H1 (cell line): ENCODE measurements around the gene RANBP9. TPM values are rescaled to one million over a fixed set of nuclear protein-coding genes. Genes with fewer than 3 reads are reported as not detected.

Source experiments
- CTCF ChIA-PET: fragments of 300-600 bp; sonication (Branson Sonifier 250); formaldehyde crosslinking; loops from one replicate; lab custom pipeline; 2021; ENCODE audit not compliant: partially characterized antibody; lab: Charles Lee
- POLR2A ChIA-PET: fragments of 300-600 bp; sonication (Branson Sonifier 250); formaldehyde crosslinking; loops from one replicate; lab custom pipeline; 2021; ENCODE audit warnings: inconsistent platforms; ENCODE audit not compliant: partially characterized antibody; lab: Charles Lee
- DNase-seq, 2 experiments: peaks; one replicate each; pipeline versions ENCODE4 v3.0.0 to v3.0.0-alpha.2; 2010 to 2022; ENCODE audit warnings: low spot score in 2 of 2, low read depth in 1 of 2, mixed read lengths in 1 of 2
- FAIRE-seq: peaks from 2 replicates; lab custom pipeline; 2011; peaks lifted over from hg19 to GRCh38; lab: Jason Lieb, UNC
- H2AFZ ChIP-seq: 2 replicates; pipeline ENCODE4 v1.8.1; 2012; ENCODE audit warnings: low read length, inconsistent platforms
- H2AK5ac ChIP-seq: 2 replicates; pipeline ENCODE4 v1.6.1; 2013; ENCODE audit warnings: low read depth, low read length
- H2BK120ac ChIP-seq: replicated peaks from 2 replicates; pipeline ENCODE3; 2013; ENCODE audit warnings: low read depth, low read length, inconsistent platforms
- H2BK12ac ChIP-seq: 2 replicates; pipeline ENCODE4 v1.6.1; 2013; ENCODE audit warnings: low read depth, low read length
- H2BK15ac ChIP-seq: 2 replicates; pipeline ENCODE4 v1.6.1; 2013; ENCODE audit warnings: low read length
- H2BK20ac ChIP-seq: 2 replicates; pipeline ENCODE4 v1.6.1; 2013; ENCODE audit warnings: low read length
- H2BK5ac ChIP-seq: 2 replicates; pipeline ENCODE4 v1.6.1; 2013; ENCODE audit warnings: low read depth, low read length
- H3K14ac ChIP-seq: 2 replicates; pipeline ENCODE4 v1.6.1; 2013; ENCODE audit warnings: inconsistent platforms; ENCODE audit not compliant: insufficient read length
- H3K18ac ChIP-seq: 2 replicates; pipeline ENCODE4 v1.6.1; 2013; ENCODE audit warnings: low read length; ENCODE audit errors: extremely low read depth
- H3K23ac ChIP-seq: 2 replicates; pipeline ENCODE4 v1.6.1; 2013; ENCODE audit warnings: inconsistent platforms; ENCODE audit not compliant: insufficient read length
- H3K23me2 ChIP-seq: 2 replicates; pipeline ENCODE4 v1.6.1; 2013; ENCODE audit warnings: low read depth, low read length
- H3K27ac ChIP-seq: 2 replicates; pipeline ENCODE4 v1.6.1; 2011; ENCODE audit warnings: low read depth, low read length, inconsistent platforms
- H3K27me3 ChIP-seq, 4 experiments: replicated peaks in 1 of 4; 1 replicate in 1 of 4; 2 replicates in 3 of 4; pipeline versions ENCODE4 v1.6.1 to v1.8.1; 2011 to 2013; ENCODE audit warnings: low read length in 3 of 4, mild to moderate bottlenecking in 3 of 4, inconsistent platforms in 2 of 4, mixed read lengths in 2 of 4, moderate library complexity in 1 of 4; ENCODE audit not compliant: control insufficient read depth in 3 of 4, insufficient read depth in 3 of 4; ENCODE audit errors: extremely low read depth in 1 of 4
- H3K36me3 ChIP-seq, 4 experiments: 2 replicates each; pipeline versions ENCODE4 v1.6.1 to v1.8.1; 2011 to 2013; ENCODE audit warnings: mild to moderate bottlenecking in 4 of 4, low read length in 3 of 4, moderate library complexity in 2 of 4, control low read depth in 1 of 4, inconsistent platforms in 1 of 4; ENCODE audit not compliant: insufficient read depth in 4 of 4, control insufficient read depth in 2 of 4
- H3K4ac ChIP-seq: replicated peaks from 2 replicates; pipeline ENCODE3; 2013; ENCODE audit warnings: low read length, low read depth, mixed read lengths, inconsistent platforms; ENCODE audit not compliant: insufficient read length
- H3K4me1 ChIP-seq, 4 experiments: replicated peaks in 1 of 4; 1 replicate in 1 of 4; 2 replicates in 3 of 4; pipeline versions ENCODE4 v1.6.1 to v1.8.1; 2011 to 2013; ENCODE audit warnings: low read length in 3 of 4, inconsistent platforms in 2 of 4, mixed read lengths in 1 of 4; ENCODE audit not compliant: insufficient read depth in 4 of 4, control insufficient read depth in 3 of 4
- H3K4me2 ChIP-seq, 2 experiments: 2 replicates each; pipeline versions ENCODE4 v1.6.1 to v1.8.1; 2011 to 2013; ENCODE audit warnings: low read depth in 2 of 2, low read length in 2 of 2, control low read depth in 1 of 2, inconsistent platforms in 1 of 2, mild to moderate bottlenecking in 1 of 2; ENCODE audit not compliant: insufficient read depth in 1 of 2
- H3K4me3 ChIP-seq, 4 experiments: fragments of 200-600, 300-600 bp in 1 of 4; sonication (generic), shearing (Covaris generic), sonication (Bioruptor Twin) in 1 of 4; 2 replicates each; pipeline versions ENCODE4 v1.5.1 to v1.8.1; 2011 to 2016; ENCODE audit warnings: low read length in 4 of 4, low read depth in 3 of 4, control low read depth in 2 of 4, inconsistent platforms in 2 of 4, mild to moderate bottlenecking in 2 of 4, mixed read lengths in 1 of 4, moderate library complexity in 1 of 4; ENCODE audit not compliant: insufficient read depth in 2 of 4; ENCODE audit errors: extremely low read depth in 1 of 4
- H3K56ac ChIP-seq: replicated peaks from 2 replicates; pipeline ENCODE3; 2013; ENCODE audit warnings: low read depth, mild to moderate bottlenecking, mixed read lengths, low read length, inconsistent platforms; ENCODE audit not compliant: insufficient read length
- H3K79me1 ChIP-seq: 2 replicates; pipeline ENCODE4 v1.6.1; 2013; ENCODE audit warnings: low read depth, low read length, control low read depth
- H3K79me2 ChIP-seq, 2 experiments: 2 replicates each; pipeline versions ENCODE4 v1.6.1 to v1.8.1; 2012 to 2013; ENCODE audit warnings: low read length in 2 of 2, mild to moderate bottlenecking in 2 of 2, inconsistent platforms in 1 of 2; ENCODE audit not compliant: insufficient read depth in 2 of 2, control insufficient read depth in 1 of 2
- H3K9ac ChIP-seq, 4 experiments: replicated peaks in 1 of 4; 1 replicate in 1 of 4; 2 replicates in 3 of 4; pipeline versions ENCODE4 v1.6.1 to v1.8.1; 2011 to 2013; ENCODE audit warnings: low read depth in 3 of 4, low read length in 3 of 4, control low read depth in 2 of 4, mild to moderate bottlenecking in 2 of 4, moderate library complexity in 2 of 4, inconsistent platforms in 1 of 4; ENCODE audit errors: extremely low read depth in 1 of 4
- H3K9me3 ChIP-seq, 2 experiments: 2 replicates each; pipeline versions ENCODE4 v1.6.1 to v1.8.1; 2012 to 2013; ENCODE audit warnings: mild to moderate bottlenecking in 2 of 2, moderate library complexity in 2 of 2, control low read depth in 1 of 2, inconsistent platforms in 1 of 2, low read depth in 1 of 2, low read length in 1 of 2, mixed read lengths in 1 of 2; ENCODE audit not compliant: insufficient read depth in 2 of 2
- H4K20me1 ChIP-seq, 2 experiments: replicated peaks in 1 of 2; 2 replicates each; pipeline versions ENCODE3 to v1.8.1; 2011 to 2013; ENCODE audit warnings: inconsistent platforms in 2 of 2, low read length in 2 of 2, mild to moderate bottlenecking in 1 of 2; ENCODE audit not compliant: insufficient read depth in 2 of 2, control insufficient read depth in 1 of 2
- H4K5ac ChIP-seq: 2 replicates; pipeline ENCODE4 v1.6.1; 2013; ENCODE audit warnings: low read length, low read depth, mixed read lengths, inconsistent platforms; ENCODE audit not compliant: insufficient read length
- H4K8ac ChIP-seq: 2 replicates; pipeline ENCODE4 v1.8.0; 2013; ENCODE audit warnings: mild to moderate bottlenecking, moderate library complexity, low read length, inconsistent platforms; ENCODE audit not compliant: insufficient read depth; ENCODE audit errors: extremely low read depth
- H4K91ac ChIP-seq: replicated peaks from 2 replicates; pipeline ENCODE3; 2013; ENCODE audit warnings: low read length, mixed read lengths, inconsistent platforms; ENCODE audit not compliant: insufficient read length
- CTBP2 ChIP-seq: IDR thresholded peaks from 2 replicates; pipeline ENCODE4 v1.7.0; 2011; ENCODE audit warnings: borderline replicate concordance, mild to moderate bottlenecking, moderate library complexity, mixed read lengths, low read length; ENCODE audit not compliant: insufficient read depth, insufficient read length
- E2F6 ChIP-seq: IDR thresholded peaks from 2 replicates; pipeline ENCODE4 v1.6.1; 2012; ENCODE audit warnings: inconsistent platforms
- HDAC2 ChIP-seq, 2 experiments: fragments of 300-600 bp in 1 of 2; sonication (generic) in 1 of 2; IDR thresholded peaks; 2 replicates each; pipeline ENCODE4 v1.6.1; 2011 to 2012; ENCODE audit warnings: low read depth in 2 of 2, low read length in 2 of 2, mild to moderate bottlenecking in 2 of 2, moderate library complexity in 2 of 2, borderline replicate concordance in 1 of 2, inconsistent platforms in 1 of 2
- NANOG ChIP-seq: IDR thresholded peaks from 2 replicates; pipeline ENCODE4 v1.6.1; 2011; ENCODE audit warnings: low read length, low read depth, mild to moderate bottlenecking, inconsistent platforms; ENCODE audit not compliant: insufficient read depth, poor library complexity, severe bottlenecking
- WGBS, 2 experiments: shearing (Covaris generic) in 1 of 2; methylation state at CpG; one replicate each; pipeline versions ENCODE4 v1.1.6 to v1.1.7; 2013 to 2015; ENCODE audit warnings: low lambda C conversion rate in 2 of 2, mixed read lengths in 2 of 2, inconsistent platforms in 1 of 2, low coverage in 1 of 2, missing lambda C conversion rate in 1 of 2; ENCODE audit not compliant: insufficient replicate concordance in 2 of 2, insufficient coverage in 1 of 2, insufficient read length in 1 of 2; ENCODE audit errors: extremely low coverage in 1 of 2, missing lambda C conversion rate in 1 of 2; 5-methylcytosine and 5-hydroxymethylcytosine counted together
- polyA plus RNA-seq, 7 experiments: library from polyadenylated mRNA; depleted of rRNA in 3 of 7; stranded (reverse) in 5 of 7; unstranded in 2 of 7; fragments of >200 nt in 5 of 7; fragments of 200-250 nt in 2 of 7; gene quantifications; 1 replicate in 5 of 7; 2 replicates in 1 of 7; 4 replicates in 1 of 7; pipeline versions ENCODE4 v1.2.1 to v1.2.3, GENCODE V29; 2011 to 2013; ENCODE audit warnings: missing spikeins in 2 of 7, mixed read lengths in 2 of 7
- total RNA-seq: library from RNA; stranded (reverse); fragmentation: NEBNext Ultra II Directional; extraction: Animal tissue kit (Norgen Biotek cat#: 25700); gene quantifications from 2 replicates; pipeline ENCODE4 v1.2.1, GENCODE V29; 2021

The RANBP9 gene
- total and polyA plus RNA-seq, 2 of the 8 experiments (the other 6 are each of a cell fraction or from before 2014, with no cell fraction given) = 13.0 to 36.7 TPM

GRCh38 chr6:13695252-13695651 is 16.4 kb downstream of the RANBP9 start:
- CTCF ChIA-PET = interaction anchor here (0.9 kb wide), 1 partner anchor 17 kb away, joined by 3 read pairs; no protein-coding TSS in a partner anchor
- no peak overlapping the region for H3K14ac ChIP-seq

More at GRCh38 chr6:13695252-13695651, 16.4 kb downstream of the RANBP9 start:
- no peak overlapping the region for H4K8ac ChIP-seq
- H2BK12ac ChIP-seq = no peak overlapping the region
- no peaks in the 10 kb centered on the region; the same call in 1 of the 2 replicates for H3K79me1 ChIP-seq
- no peak for FAIRE-seq
- POLR2A ChIA-PET = interaction anchor here (1.0 to 1.6 kb wide), 4 partner anchors 9 to 118 kb away, joined by 3 to 5 read pairs (median 4); partner anchors contain the start of genes MCUR1 and RANBP9
- no peak overlapping the region for H4K91ac ChIP-seq
- H3K18ac ChIP-seq = no peak overlapping the region
- H3K9ac ChIP-seq = no peak overlapping the region
- no peak overlapping the region for H3K4me3 ChIP-seq
- no peak overlapping the region for H4K5ac ChIP-seq
- no peak for TF ChIP-seq E2F6
- TF ChIP-seq NANOG = no peak
- TF ChIP-seq CTBP2 = no peak
- no peak for TF ChIP-seq HDAC2 (IDR thresholded peaks at IDR 0.05; ENCODE audit: borderline replicate concordance in 1 of 2, low read depth in 2 of 2, low read length in 2 of 2)
- TF ChIP-seq, all 59 proteins: peak for 0
- Histone ChIP-seq H2AK5ac (no peak overlapping the region), H4K20me1 (peaks cover 0 to 6% of the 10 kb centered on the region in 2 experiments), H3K56ac (no peak overlapping the region), H2BK120ac (no peak overlapping the region), H3K27me3 (no peaks in the 10 kb centered on the region), H2BK5ac (no peak overlapping the region), H3K4me2 (no peak overlapping the region), H3K4ac (no peak overlapping the region), H3K9me3 (no peaks in the 10 kb centered on the region), H2BK15ac (no peak overlapping the region), H3K27ac (no peak overlapping the region), H3K23ac (no peak overlapping the region), H3K23me2 (no peaks in the 10 kb centered on the region), H3K36me3 (no peaks in the 10 kb centered on the region; a peak in 1 of 8 replicates), H2BK20ac (no peak overlapping the region), H2AFZ (no peak overlapping the region), H3K4me1 (peaks cover 1 to 6% (median 2%) of the 10 kb centered on the region in 4 experiments; a peak in 3 of 7 replicates), H3K79me2 (peaks cover 0 to 86% of the 10 kb centered on the region in 2 experiments; a peak in 3 of 4 replicates)
- 82% methylated on average over 1 of the region's 1 CpG; no CpG with 5 or more reads in 1 of the 2 experiments for WGBS, 2 experiments
- no peak for DNase-seq
